HG03469 (cell line): ENCODE data around the gene MPP7.

ENCODE experiments used
- ATAC-seq: cut with Tn5 transposase; IDR thresholded peaks from one replicate; pipeline ENCODE4 v1.9.1; 2021; ENCODE audit warnings: mild to moderate bottlenecking, moderate library complexity, moderate number of reproducible peaks; ENCODE audit not compliant: unreplicated experiment

The MPP7 gene

DNA sequence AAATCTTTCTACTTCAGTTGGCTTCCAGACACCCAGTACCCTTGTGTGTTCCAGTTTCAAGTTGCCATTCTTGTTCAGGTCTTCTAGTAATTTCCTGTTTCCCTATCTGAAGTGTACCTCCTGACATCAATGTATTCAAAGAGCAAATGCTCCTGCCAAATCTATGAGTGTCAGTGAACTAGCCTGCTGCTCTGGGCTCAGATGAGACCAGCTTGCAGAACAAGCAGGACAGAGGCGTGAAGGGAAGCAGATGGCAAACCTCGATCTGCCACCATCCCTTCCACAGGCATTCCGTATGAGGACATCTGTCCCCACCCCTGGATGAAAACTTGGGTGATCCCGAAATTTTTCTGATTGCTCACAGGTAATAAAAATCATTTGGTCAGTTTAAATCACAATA lies 4.4 kb upstream of the MPP7 start:
- ATAC-seq: no peak

DNA sequence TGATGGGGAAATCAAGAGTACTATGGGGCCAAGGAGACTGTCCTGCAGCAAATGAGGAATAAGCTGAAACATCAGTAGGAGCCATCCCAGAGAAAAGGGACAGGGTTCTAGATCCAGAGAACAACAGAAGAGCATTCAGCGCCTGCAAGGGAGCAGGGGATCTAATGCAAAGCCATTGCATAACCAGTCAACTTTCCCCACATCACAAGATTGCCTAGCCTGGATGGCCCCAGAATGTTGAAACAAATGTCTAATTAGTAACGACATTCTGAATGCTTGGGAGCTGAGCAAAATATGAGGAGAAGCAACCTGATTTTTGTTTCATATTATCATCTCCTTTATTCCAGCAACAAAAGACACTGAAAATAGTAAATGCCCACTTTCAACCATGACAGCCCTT lies 2.7 kb upstream of the MPP7 start:
- ATAC-seq: no peak

DNA sequence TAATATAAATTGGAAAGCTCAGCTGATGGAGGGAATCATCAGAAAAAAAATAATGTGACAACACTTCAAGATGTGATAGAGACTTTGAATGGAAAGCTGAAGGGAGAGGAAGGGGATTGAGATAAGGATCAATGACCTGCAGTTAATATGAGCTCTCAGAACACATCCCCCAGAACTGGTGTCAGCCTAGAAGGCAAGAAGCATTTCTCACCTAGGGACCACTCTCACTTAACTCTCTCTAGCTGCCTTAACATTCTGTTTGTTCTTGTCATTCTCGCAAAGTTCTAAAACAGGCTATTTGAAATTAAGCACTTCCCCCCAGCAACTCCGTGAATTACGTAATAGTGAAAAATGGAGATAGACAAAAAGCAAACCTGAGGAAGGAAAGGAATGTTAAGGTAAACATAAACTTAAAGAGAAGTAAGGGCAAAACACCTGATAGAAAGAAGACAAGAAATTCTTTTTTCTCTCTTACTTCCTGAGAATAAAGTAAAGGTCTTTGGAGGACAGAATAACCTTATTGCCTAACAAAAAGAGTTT lies 1.2 kb upstream of the MPP7 start:
- no peak for ATAC-seq

DNA sequence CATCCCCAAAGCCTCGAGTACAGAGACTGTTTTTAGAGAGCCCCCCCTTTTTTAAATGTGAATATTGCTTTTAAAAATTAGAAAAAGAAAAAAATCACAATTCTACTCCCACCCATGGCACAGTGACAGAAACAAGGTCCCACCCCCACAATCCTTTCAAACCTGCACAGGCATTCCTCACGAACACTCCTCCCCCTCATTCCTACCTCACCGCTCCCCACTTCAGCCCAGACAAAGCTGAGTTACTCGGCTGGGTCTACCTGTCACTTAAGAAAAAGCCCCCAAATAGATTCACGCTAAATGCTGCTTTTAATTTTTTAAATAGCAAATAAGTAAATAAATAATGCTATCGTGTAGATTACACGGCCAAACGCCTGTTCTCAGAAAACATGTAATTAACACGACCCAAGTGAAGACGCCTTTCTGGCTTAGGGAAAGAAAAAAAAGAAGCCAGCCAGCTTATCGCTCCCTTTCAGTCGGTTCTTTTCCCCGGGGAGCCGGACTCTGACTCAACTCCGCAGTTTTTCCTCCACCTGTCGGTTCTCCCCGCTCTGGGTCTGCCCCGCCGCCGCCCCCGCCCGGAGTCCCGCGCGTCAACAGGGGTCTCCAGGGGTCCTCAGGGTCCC lies 739 bp downstream of the MPP7 start:
- no peak for ATAC-seq

DNA sequence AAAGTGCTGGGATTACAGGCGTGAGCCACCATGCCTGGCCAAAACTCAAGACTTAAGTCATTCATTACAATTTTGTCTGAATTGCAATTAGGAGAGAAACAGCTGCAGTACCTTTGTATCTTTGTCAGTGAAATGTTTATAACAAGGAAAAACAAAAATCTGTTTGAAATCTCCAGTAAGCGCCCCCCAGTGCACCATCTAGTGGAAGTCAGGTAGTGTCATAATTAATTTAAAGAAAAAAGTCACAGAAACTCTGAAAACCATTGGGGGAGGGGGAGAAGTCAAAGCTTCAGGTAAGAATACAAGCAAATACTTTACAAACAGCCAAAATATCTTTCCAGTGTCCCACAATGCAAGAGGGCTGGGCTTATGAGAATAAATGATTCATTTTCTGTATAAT lies 2.8 kb downstream of the MPP7 start:
- no peak for ATAC-seq

DNA sequence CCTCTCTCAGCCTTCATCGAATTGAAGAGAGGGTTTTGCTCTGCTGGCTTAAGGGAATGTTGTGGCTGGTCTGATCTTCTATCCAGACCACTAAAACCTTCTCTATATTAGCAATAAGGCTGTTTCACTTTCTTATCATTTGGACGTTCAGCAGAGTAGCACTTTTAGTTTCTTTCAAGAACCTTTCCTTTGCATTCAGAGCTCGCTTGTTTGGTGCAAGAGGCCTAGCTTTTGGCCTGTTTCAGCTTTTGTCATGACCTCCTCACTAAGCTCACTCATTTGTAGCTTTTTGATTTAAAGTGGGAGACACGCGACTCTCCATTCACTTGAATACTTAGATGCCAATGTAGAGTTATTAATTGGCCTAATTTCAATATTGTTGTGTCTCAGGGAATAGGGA lies 3.9 kb downstream of the MPP7 start:
- no peak for ATAC-seq

DNA sequence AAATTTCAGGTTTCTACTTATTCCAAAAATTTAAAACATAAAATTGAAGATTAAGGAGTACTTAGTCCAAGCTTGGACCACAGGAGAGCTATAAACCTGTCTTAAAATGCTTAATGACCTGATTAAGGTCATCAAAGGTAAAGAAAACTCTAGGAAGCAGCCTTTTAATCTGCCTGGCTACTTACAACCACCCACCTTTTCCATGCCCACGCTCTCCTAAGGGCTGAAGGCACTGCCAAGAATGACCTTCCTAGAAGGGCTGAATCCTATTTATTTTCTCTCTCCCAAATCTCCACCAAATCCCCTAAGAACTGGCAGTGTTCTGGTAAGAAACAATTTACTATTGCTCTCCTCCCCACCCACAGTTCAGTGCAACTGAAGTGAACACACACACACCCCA lies 6.8 kb downstream of the MPP7 start:
- ATAC-seq: no peak

DNA sequence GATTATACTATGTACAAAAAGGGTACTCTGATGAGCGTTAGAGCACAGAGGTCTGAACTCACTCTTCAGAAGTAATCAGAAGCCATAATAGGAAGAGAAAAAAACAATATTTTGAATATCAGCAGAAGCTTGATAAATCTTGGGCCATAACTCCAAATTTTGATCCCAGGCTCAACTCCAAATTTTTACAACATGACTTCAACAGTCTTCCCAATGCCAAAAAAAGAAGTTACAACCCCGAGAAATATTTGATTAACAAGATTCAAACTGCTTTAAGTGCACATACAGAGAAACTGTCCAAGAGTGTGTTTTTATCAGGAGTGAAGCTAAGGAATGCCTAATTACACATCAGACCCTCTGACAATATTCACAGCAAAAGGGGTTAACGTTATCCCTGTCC lies 7.5 kb downstream of the MPP7 start:
- ATAC-seq: no peak

DNA sequence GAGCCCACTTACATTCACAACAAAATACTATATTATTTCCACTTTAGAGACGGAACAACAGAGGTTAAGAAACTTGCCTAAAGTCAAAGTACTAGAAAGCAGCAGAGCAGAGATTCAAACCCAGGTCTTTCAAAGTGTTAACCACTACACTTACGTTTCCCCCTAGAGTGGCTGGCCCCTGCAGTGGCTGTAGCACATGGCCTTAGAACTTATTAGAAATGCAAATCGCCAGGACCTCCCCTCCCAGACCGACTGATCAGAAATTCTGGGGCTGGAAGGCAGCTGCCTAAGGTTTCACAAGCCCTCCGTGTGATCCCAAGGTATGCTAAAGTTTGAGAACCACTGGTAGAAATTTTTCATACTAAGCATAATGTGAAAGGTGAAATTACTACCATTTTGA lies 8.1 kb downstream of the MPP7 start:
- ATAC-seq: no peak

DNA sequence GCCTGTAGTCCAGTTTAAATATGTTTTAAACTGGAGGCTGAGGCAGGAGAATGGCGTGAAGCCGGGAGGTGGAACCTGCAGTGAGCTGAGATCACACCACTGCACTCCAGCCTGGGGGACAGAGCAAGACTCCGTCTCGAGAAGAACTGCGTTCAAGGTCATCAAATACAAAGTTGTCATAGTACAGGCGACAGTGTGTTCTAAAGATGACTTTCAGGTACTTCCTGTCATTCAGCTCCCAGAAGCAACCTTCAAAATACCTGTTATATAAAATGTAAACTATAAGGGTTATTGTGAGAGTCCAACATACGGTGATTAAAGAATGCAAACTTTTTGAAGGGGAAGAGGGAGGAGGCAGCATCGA lies 8.7 kb downstream of the MPP7 start:
- no peak for ATAC-seq

DNA sequence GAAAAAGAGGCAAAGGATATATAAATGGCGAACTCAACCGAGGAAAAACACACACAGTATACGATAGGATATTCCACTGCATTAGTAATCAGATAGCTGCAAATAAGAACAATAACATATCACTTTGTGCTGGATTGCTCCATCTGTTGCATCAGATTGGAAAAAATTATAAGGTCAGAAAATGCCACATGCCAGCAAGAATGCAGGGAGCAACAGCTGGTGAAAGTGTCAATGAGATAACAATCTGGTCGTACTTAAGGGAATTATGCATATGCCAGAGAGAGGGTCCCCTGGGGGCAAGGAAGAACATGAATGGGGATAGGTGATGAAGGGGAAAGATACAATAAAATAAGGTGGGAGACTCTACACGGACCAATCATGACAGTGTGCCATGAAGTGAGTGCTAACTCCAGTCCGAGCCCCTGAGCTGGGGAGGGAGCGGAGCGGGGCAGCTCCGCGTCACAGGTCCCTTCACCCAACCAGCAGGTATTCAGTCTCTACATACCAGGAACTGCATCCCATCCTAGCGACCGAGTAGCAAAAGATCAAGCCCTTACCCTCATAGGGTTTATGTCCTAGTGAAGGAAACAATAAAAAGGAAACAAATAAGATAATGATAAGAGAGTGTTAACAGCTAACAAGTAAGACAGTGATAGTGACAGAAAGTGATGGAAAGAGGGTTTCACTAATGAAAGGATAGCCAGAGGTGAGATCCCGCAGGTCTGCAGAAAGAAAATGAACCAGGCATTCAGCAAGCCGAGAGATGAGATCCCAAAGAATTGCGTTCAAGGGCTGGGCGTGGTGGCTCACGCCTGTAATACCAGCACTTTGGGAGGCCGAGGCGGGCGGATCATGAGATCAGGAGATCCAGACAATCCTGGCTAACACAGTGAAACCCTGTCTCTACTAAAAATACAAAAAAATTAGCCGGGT lies 9.4 kb downstream of the MPP7 start:
- no peak for ATAC-seq

DNA sequence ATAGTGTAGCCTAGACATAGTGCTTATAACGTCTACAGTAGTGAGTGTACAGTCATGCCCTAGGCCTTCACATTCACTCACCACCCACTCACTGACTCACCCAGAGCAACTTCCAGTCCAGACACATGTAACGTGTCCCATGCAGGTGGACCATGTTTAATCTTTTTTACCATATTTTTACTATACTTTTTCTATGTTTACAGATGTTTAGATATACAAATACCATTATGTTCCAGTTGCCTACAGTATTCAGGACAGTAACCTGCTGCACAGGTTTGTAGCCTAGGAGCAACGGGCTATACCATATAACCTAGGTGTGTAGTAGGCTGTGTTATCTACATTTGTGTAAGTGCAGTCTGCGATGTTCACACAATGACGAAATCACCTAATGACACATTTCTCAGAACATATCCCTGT lies 11.0 kb downstream of the MPP7 start:
- ATAC-seq: no peak

DNA sequence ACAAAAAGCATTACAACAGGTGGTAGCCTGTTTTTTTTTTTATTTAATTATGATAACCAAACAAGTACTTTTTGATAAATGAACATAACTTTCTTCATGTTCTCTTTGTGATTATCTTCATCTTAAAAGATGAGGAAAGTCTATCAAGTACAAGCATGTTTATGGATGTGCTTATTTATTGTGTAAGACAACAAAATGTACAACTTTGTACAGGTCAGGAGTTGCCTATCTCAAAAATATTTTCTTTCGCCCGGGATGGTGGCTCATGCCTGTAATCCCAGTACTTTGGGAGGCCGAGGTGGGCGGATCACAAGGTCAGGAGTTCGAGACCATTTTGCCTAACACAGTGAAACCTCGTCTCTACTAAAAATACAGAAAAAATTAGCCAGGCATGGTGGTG lies 17.0 kb downstream of the MPP7 start:
- ATAC-seq: no peak

DNA sequence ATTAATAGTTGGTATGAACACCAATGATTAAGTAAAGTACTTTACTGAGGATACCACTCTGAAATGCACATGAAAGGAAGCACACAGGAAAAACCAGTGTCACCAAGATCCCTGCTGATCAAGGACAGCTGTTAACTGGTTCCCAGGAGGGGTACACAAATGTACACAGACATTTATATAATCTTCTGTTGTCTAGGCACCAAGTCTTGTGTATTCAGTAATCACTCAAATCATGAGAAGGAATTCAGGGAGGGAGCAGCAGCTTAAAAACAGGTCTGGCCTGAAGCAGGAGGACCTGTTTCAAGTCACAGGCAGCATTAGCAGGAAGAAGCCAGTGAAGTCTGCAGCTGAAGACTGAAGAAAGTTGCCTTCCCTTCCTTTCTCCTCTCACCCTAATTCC lies 18.7 kb downstream of the MPP7 start:
- no peak for ATAC-seq

DNA sequence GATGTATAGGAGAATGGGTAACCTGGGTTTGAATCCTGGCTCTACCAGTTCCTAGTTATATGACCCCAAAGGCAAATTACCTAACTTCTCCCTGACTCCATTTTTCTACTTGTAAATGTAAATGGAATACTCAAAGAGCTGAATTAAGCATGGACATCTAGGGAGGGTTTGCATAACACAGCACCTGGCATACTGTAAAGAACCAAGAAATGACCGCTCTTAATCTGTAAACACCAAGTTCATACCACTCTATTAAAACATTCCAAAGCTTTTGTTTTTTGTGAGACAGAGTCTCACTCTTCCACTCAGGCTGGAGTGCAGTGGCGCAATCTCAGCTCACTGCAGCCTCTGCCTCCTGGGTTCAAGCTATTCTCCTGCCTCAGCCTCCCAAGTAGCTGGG lies 19.6 kb downstream of the MPP7 start:
- ATAC-seq: no peak

DNA sequence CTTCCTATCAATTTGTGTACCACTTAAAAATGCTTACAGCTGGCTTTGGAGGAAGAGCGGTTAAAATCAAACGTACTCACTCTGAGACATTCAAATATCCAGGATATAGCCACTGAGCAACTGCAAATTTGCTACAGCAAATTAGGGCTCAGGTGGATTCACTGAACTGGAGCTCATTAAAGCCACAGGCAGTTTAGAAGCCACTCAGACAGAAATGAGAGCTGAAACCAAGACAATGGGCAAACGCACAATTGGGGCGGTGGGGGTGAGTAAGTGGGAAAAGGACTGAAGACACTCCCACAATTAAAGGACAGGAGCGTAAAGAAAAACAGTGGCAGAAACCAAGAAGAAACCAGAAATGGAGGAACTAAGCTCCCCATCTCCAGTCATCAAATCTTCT lies 20.5 kb downstream of the MPP7 start:
- no peak for ATAC-seq

DNA sequence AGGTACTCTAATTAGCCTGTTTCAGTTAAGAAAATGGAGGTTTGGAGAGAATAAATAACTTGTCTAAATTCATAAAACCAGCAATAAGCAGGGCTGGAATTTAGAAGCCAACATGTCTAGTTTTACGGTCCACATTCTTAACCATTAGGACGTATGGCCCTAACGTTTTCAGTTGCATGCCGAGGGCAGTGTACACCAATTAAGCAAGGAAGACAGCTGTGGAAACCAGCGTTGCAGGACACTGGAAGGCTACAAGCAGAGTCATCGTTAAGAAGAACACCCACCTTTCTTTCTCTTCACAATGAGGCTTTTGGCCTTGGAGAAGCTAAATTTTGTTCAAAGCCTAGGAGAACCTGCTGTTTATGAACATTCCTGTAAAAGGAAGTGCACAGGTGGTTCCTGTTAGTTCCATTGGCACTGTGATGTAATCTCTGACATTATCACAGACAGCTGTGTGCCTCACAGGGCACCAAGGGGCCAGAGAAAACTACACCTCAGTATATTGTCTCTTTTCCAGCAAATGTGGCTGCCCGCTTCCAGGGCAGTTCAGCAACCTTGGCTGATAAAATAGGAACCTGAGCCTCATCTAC lies 21.0 kb downstream of the MPP7 start:
- ATAC-seq: no peak

DNA sequence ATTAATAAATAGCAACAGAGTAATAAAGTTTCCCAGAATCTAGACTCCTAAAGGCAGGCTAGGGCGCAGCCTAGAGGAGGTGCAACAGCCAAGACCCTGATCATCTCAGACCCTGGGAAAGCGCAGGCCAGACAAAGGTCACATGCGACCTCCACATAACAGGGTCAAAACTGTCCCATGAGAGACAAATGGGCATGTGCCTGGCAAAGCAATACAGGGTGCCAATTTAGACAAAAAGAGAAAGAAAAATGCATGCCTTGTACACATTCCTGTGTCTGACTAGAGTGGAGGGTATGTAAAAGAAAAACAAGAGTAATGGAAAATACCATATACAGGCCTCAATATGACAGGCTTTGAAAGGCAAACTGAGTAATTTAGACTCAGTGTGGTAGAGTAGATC lies 22.2 kb downstream of the MPP7 start:
- no peak for ATAC-seq

DNA sequence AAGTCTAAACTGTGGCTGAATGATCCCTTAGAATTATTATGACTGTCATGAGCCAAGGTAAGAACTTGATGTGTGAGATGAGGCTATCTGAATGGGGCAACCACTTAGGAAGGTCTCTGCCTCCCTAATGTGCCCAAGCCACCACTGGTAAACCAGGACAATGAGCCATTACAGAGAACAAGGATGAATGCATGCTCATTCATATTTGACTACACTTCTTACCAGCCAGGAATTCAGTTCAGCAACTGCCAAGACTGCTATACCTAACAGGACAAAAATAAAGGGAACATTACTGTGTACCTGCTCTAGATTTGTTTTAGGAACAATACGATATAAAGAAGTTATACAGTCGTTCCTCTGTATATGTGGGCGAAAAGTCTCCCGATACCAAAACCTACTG lies 23.0 kb downstream of the MPP7 start:
- ATAC-seq: no peak

DNA sequence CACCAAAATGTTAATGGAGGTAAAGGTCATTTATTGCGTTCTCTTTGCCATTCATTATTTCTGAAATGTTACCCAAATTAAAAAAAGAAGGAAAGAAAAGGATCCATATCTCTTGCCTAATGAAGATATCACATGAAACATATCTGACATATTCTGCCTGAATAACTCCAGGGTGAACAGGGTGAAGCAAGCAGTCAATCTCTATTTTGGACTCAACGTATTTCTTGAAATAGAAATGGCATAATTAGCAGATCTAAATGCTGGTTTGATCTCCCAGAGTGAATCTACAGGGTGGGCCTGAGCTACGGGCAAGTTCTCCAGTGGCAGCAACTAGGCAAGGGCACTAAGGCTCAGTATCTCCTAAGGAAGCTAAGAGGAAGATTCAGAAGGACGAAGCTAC lies 24.0 kb downstream of the MPP7 start:
- no peak for ATAC-seq

DNA sequence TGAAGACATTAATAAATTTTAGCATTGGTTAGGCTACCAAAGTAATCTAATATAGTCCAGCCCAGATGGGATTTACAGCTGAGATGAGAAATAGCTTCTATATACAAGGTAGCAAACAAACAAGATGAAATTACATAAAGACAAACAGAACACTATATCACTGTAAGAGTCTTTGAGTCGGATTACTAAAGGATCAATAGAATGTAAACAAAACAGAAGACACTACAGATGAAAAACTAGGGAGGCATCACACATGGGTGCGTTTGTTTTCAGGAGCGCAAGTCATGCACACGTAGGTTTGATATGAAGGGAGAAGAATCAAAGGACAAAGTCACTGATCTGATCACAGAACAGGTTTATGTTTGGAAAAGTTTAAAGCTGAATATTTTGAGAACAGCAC lies 26.5 kb downstream of the MPP7 start:
- ATAC-seq: no peak

DNA sequence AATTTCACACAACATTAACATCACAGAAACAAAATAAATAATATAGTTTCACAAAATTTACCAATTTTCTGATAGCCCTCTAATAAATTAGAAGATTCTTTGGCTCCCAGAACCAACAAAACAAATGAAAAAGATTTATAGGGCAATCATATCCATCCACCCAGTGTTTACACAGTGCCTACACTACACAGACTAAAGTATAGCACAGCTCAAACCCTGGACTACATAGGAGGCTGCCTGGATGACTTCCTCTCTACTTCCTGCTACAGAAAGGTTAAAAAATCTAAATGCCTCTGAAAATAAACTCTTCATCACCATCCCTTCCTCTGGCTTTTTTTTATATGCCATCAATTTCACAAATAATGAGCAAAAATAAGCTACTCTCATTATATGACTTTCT lies 28.4 kb downstream of the MPP7 start:
- ATAC-seq: no peak
